CD14-positive monocyte (primary cell): Measurements from ENCODE around the gene MKRN1. TPM values are rescaled to one million over a fixed set of nuclear protein-coding genes. Genes with fewer than 3 reads are reported as not detected.
"Not testable (repeated sequence)": the region's sequence is repeated elsewhere in the genome, so short reads cannot be mapped to it uniquely, and the experiment has no call there.

Source experiments
- DNase-seq, 3 donors: peaks; one replicate each; pipeline ENCODE4 v3.0.0-alpha.2; 2011 to 2022
- H2AFZ ChIP-seq: 2 replicates; pipeline ENCODE4 v1.6.0; 2012; ENCODE audit warnings: mild to moderate bottlenecking, low read depth, low read length, inconsistent platforms; ENCODE audit not compliant: insufficient read depth, poor library complexity, severe bottlenecking
- H3K27ac ChIP-seq, 2 donors: 1 replicate in 1 of 2; 2 replicates in 1 of 2; pipeline ENCODE4 v1.5.1; 2012 to 2013; ENCODE audit warnings: low read length in 2 of 2, control low read depth in 1 of 2, inconsistent platforms in 1 of 2, low read depth in 1 of 2, mild to moderate bottlenecking in 1 of 2
- H3K27me3 ChIP-seq, 2 donors: one replicate each; pipeline versions ENCODE4 v1.6.0 to v1.6.1; 2011 to 2013; ENCODE audit warnings: low read length in 2 of 2; ENCODE audit not compliant: control insufficient read depth in 2 of 2, insufficient read depth in 2 of 2
- H3K36me3 ChIP-seq, 2 donors: replicated peaks in 1 of 2; 1 replicate in 1 of 2; 2 replicates in 1 of 2; pipeline versions ENCODE4 v1.5.1 to v1.6.1; 2012 to 2013; ENCODE audit warnings: low read length in 2 of 2, control low read depth in 1 of 2, inconsistent platforms in 1 of 2, mild to moderate bottlenecking in 1 of 2; ENCODE audit not compliant: insufficient read depth in 2 of 2, control insufficient read depth in 1 of 2
- H3K4me1 ChIP-seq, 2 donors: 1 replicate in 1 of 2; 2 replicates in 1 of 2; pipeline versions ENCODE4 v1.5.1 to v1.6.1; 2012 to 2013; ENCODE audit warnings: low read length in 2 of 2, control low read depth in 1 of 2, inconsistent platforms in 1 of 2, mild to moderate bottlenecking in 1 of 2, moderate library complexity in 1 of 2; ENCODE audit not compliant: insufficient read depth in 2 of 2, control insufficient read depth in 1 of 2
- H3K4me2 ChIP-seq: replicated peaks from 2 replicates; pipeline ENCODE3; 2012; ENCODE audit warnings: low read length, moderate library complexity, mild to moderate bottlenecking; ENCODE audit not compliant: poor library complexity, severe bottlenecking; ENCODE audit errors: extremely low read depth
- H3K4me3 ChIP-seq, 3 experiments: fragments of 200-600 bp in 1 of 3; sonication (generic) in 1 of 3; replicated peaks in 1 of 3; 1 replicate in 2 of 3; 2 replicates in 1 of 3; pipeline ENCODE4 v1.5.1; 2011 to 2013; ENCODE audit warnings: low read length in 3 of 3, mild to moderate bottlenecking in 3 of 3, control low read depth in 2 of 3, low read depth in 2 of 3, inconsistent platforms in 1 of 3, moderate library complexity in 1 of 3
- H3K79me2 ChIP-seq: 2 replicates; pipeline ENCODE4 v1.6.0; 2012; ENCODE audit warnings: mild to moderate bottlenecking, control low read depth, inconsistent platforms, low read length, moderate library complexity; ENCODE audit not compliant: insufficient read depth
- H3K9ac ChIP-seq: 2 replicates; pipeline ENCODE4 v1.6.0; 2017; ENCODE audit warnings: low read length, mild to moderate bottlenecking; ENCODE audit not compliant: insufficient read depth, poor library complexity, severe bottlenecking
- H3K9me3 ChIP-seq, 2 donors: replicated peaks in 1 of 2; 1 replicate in 1 of 2; 2 replicates in 1 of 2; pipeline versions ENCODE4 v1.5.1 to v1.6.1; 2012 to 2013; ENCODE audit warnings: low read length in 2 of 2, control low read depth in 1 of 2; ENCODE audit not compliant: control insufficient read depth in 1 of 2, insufficient read depth in 1 of 2
- H4K20me1 ChIP-seq: 2 replicates; pipeline ENCODE4 v1.6.0; 2012; ENCODE audit warnings: mild to moderate bottlenecking, low read length, control low read depth, moderate library complexity; ENCODE audit not compliant: insufficient read depth
- H3K27ac Mint-ChIP-seq, 7 donors: one replicate each; pipeline ENCODE4 v1.8.0; 2020; ENCODE audit warnings: mild to moderate bottlenecking in 7 of 7, mixed read lengths in 7 of 7, moderate library complexity in 6 of 7, inconsistent platforms in 2 of 7
- H3K27me3 Mint-ChIP-seq, 3 donors: one replicate each; pipeline ENCODE4 v1.8.0; 2021 to 2022; ENCODE audit warnings: low read depth in 3 of 3, mild to moderate bottlenecking in 3 of 3, mixed read lengths in 3 of 3, moderate library complexity in 3 of 3, inconsistent platforms in 1 of 3
- H3K36me3 Mint-ChIP-seq, 2 donors: one replicate each; pipeline ENCODE4 v1.8.0; 2020; ENCODE audit warnings: mixed read lengths in 2 of 2, inconsistent platforms in 1 of 2, mild to moderate bottlenecking in 1 of 2
- H3K4me1 Mint-ChIP-seq: one replicate; pipeline ENCODE4 v1.8.0; 2020; ENCODE audit warnings: mild to moderate bottlenecking, mixed read lengths
- H3K4me3 Mint-ChIP-seq, 2 donors: one replicate each; pipeline ENCODE4 v1.8.0; 2020; ENCODE audit warnings: mild to moderate bottlenecking in 2 of 2, mixed read lengths in 2 of 2, moderate library complexity in 1 of 2
- H3K9me3 Mint-ChIP-seq, 7 donors: one replicate each; pipeline ENCODE4 v1.8.0; 2020 to 2022; ENCODE audit warnings: mixed read lengths in 7 of 7, mild to moderate bottlenecking in 6 of 7, moderate library complexity in 6 of 7, inconsistent platforms in 2 of 7
- CTCF ChIP-seq: fragments of 200-600 bp; IDR thresholded peaks from one replicate; pipeline ENCODE4 v1.8.0; 2022; ENCODE audit warnings: antibody characterized with exemption, mild to moderate bottlenecking
- WGBS: methylation state at CpG from one replicate; pipeline ENCODE4 v1.1.5; 2013; ENCODE audit warnings: missing lambda C conversion rate; ENCODE audit not compliant: insufficient coverage; 5-methylcytosine and 5-hydroxymethylcytosine counted together
- intact Hi-C, 2 donors: fragments of 100-400 bp; cut with micrococcal nuclease; formaldehyde crosslinking; loops; one replicate each; pipeline versions ENCODE4 v1.15.0 to v1.15.1; 2023
- polyA plus RNA-seq, 3 donors: library from polyadenylated mRNA; depleted of rRNA in 1 of 3; unstranded in 2 of 3; stranded (reverse) in 1 of 3; fragments of 300-500 nt in 2 of 3; fragments of >200 nt in 1 of 3; fragmentation: Illumina TruSeq in 2 of 3; gene quantifications; 1 replicate in 2 of 3; 2 replicates in 1 of 3; pipeline ENCODE4 v1.2.3, GENCODE V29; 2012 to 2021

Gene MKRN1
- polyA plus RNA-seq, 3 donors: 88.4 to 160 (median 127) TPM

- no peaks in the 10 kb centered on the region for H3K4me1 ChIP-seq
- no peak overlapping the region for H2AFZ ChIP-seq
- no peaks in the 10 kb centered on the region for H3K36me3 Mint-ChIP-seq
- no peak for DNase-seq
- intact Hi-C loops: no loop called here
- H3K36me3 ChIP-seq: no peaks in the 10 kb centered on the region
- peaks cover 1 to 13% (median 3%) of the 10 kb centered on the region in 3 donors for H3K27me3 Mint-ChIP-seq
- no peak for TF ChIP-seq CTCF
- H3K4me1 Mint-ChIP-seq: no peaks in the 10 kb centered on the region
- no peak overlapping the region for H3K9ac ChIP-seq
- no peaks in the 10 kb centered on the region for H3K9me3 Mint-ChIP-seq
- WGBS: 70% methylated on average over 2 of the region's 5 CpGs
- no peak overlapping the region for H3K4me2 ChIP-seq
- H3K79me2 ChIP-seq: no peaks in the 10 kb centered on the region
- no peaks in the 10 kb centered on the region for H4K20me1 ChIP-seq
- no peak overlapping the region for H3K27ac ChIP-seq
- no peaks in the 10 kb centered on the region for H3K27me3 ChIP-seq
- peak overlapping the region in 1 of 7 donors; percentile 1 for H3K27ac Mint-ChIP-seq
- H3K9me3 ChIP-seq: no peaks in the 10 kb centered on the region
- H3K4me3 ChIP-seq: no peak overlapping the region
- no peak overlapping the region for H3K4me3 Mint-ChIP-seq
Observed at GRCh38 chr7:140509789-140510188, 30.5 kb upstream of the MKRN1 start.

GRCh38 chr7:140507556-140507955, 28.3 kb upstream of the MKRN1 start:
- H3K4me3 ChIP-seq, H3K36me3 ChIP-seq, H3K4me3 Mint-ChIP-seq, H3K4me1 ChIP-seq, H3K4me2 ChIP-seq, H3K27ac Mint-ChIP-seq, H2AFZ ChIP-seq, H3K9me3 ChIP-seq, H4K20me1 ChIP-seq, intact Hi-C loops, H3K79me2 ChIP-seq, H3K36me3 Mint-ChIP-seq, H3K9me3 Mint-ChIP-seq, H3K9ac ChIP-seq, H3K27ac ChIP-seq, DNase-seq, H3K27me3 ChIP-seq, H3K4me1 Mint-ChIP-seq: not testable (repeated sequence)
- H3K27me3 Mint-ChIP-seq: peaks cover 1 to 13% (median 1%) of the 10 kb centered on the region in 3 donors
- 98% methylated on average over 5 of the region's 6 CpGs for WGBS
